ENCODE measurements around the gene RUNDC3A.

DNA sequence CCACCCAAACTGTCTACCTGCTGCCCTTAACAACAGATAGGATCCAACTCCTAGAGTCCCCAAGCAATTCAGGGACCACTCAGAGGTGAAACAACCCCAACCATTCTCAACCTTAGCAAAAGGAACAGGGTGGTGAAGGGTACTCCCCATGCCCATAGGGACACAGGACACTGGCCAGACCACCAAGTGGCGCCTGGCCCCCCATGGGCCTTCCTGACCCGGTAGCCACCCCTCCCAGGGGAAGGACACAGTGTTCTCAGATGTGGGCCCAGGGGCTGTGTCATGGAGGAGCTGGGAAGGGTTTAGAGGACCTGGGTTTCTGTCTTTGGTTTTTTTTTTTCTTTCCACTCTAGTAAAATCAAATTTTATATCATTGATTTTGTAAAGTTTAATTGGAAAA, 25.9 kb downstream of the RUNDC3A start:
- no peak for TF ChIP-seq CTCF (IDR thresholded peaks at IDR 0.05; ENCODE audit: insufficient read depth, low read length, poor library complexity, severe bottlenecking)
- no peak for TF ChIP-seq EZH2phosphoT487 (conservative IDR thresholded peaks at IDR 0.05; ENCODE audit: low read length)

Measured in SU-DHL-6 (cell line).